Stimulated activated naive B cell treated with anti-CD40 and anti-IgM and Interleukin-4, amounts not matched to agents 10 μg/mL and 1 μg/mL and 100 μg/mL, for 72 hours (primary cell): ENCODE measurements around the gene BCAR3.

Experiments used
- ATAC-seq, 2 donors: fragments of 150-1000 bp; cut with Tn5 transposase; replicated peaks; 2 replicates each; pipeline ENCODE4 v1.10.0; 2021; ENCODE audit warnings: moderate library complexity in 1 of 2
- DNase-seq: peaks from one replicate; pipeline ENCODE4 v3.0.0; 2021
- H3K27ac Mint-ChIP-seq: one replicate; pipeline ENCODE4 v1.8.0; 2022; ENCODE audit warnings: mild to moderate bottlenecking, mixed read lengths
- H3K27me3 Mint-ChIP-seq, 2 donors: one replicate each; pipeline ENCODE4 v1.8.0; 2022; ENCODE audit warnings: mixed read lengths in 2 of 2
- H3K36me3 Mint-ChIP-seq, 2 donors: one replicate each; pipeline ENCODE4 v1.8.0; 2022; ENCODE audit warnings: mixed read lengths in 2 of 2, mild to moderate bottlenecking in 1 of 2
- H3K4me1 Mint-ChIP-seq, 2 donors: one replicate each; pipeline ENCODE4 v1.8.0; 2022; ENCODE audit warnings: mixed read lengths in 2 of 2, mild to moderate bottlenecking in 1 of 2
- H3K4me3 Mint-ChIP-seq, 2 donors: one replicate each; pipeline ENCODE4 v1.8.0; 2022; ENCODE audit warnings: mild to moderate bottlenecking in 2 of 2, mixed read lengths in 2 of 2, moderate library complexity in 1 of 2
- H3K9me3 Mint-ChIP-seq, 2 donors: one replicate each; pipeline ENCODE4 v1.8.0; 2022; ENCODE audit warnings: mixed read lengths in 2 of 2, mild to moderate bottlenecking in 1 of 2

The BCAR3 gene

GRCh38 chr1:93714356-93714755 is 32.7 kb upstream of the BCAR3 start:
- no peak for ATAC-seq
- H3K27me3 Mint-ChIP-seq = no peaks in the 10 kb centered on the region
- peaks cover 40 to 61% of the 10 kb centered on the region in 2 donors for H3K4me1 Mint-ChIP-seq
- no peak for DNase-seq
- H3K27ac Mint-ChIP-seq = no peak overlapping the region
- peaks cover 4 to 8% of the 10 kb centered on the region in 2 donors for H3K36me3 Mint-ChIP-seq
- peaks cover 5 to 8% of the 10 kb centered on the region in 2 donors for H3K9me3 Mint-ChIP-seq
- no peak overlapping the region for H3K4me3 Mint-ChIP-seq

- no peaks in the 10 kb centered on the region for H3K27me3 Mint-ChIP-seq
- peaks cover 5 to 8% of the 10 kb centered on the region in 2 donors for H3K9me3 Mint-ChIP-seq
- peaks cover 50 to 71% of the 10 kb centered on the region in 2 donors for H3K4me1 Mint-ChIP-seq
- no peak overlapping the region for H3K27ac Mint-ChIP-seq
- H3K4me3 Mint-ChIP-seq = no peak overlapping the region
- H3K36me3 Mint-ChIP-seq = peaks cover 4 to 8% of the 10 kb centered on the region in 2 donors
- ATAC-seq (no peak), DNase-seq (no peak)
Measured at GRCh38 chr1:93713341-93713740, 31.7 kb upstream of the BCAR3 start.

- Mint-ChIP-seq H3K4me3 (no peak overlapping the region), H3K27me3 (no peaks in the 10 kb centered on the region), H3K27ac (no peak overlapping the region), H3K4me1 (peaks cover 54 to 77% of the 10 kb centered on the region in 2 donors), H3K36me3 (peaks cover 4 to 8% of the 10 kb centered on the region in 2 donors), H3K9me3 (peaks cover 5 to 8% of the 10 kb centered on the region in 2 donors)
- DNase-seq = no peak
- no peak for ATAC-seq
Measured at GRCh38 chr1:93712741-93713140, 31.1 kb upstream of the BCAR3 start.

GRCh38 chr1:93710499-93711453 is 29.1 kb upstream of the BCAR3 start:
- H3K9me3 Mint-ChIP-seq = peaks cover 0 to 1% of the 10 kb centered on the region in 2 donors
- H3K27me3 Mint-ChIP-seq = no peaks in the 10 kb centered on the region
- ATAC-seq (no peak), DNase-seq (no peak)
- no peak overlapping the region for H3K27ac Mint-ChIP-seq
- no peaks in the 10 kb centered on the region for H3K36me3 Mint-ChIP-seq
- peaks cover 53 to 75% of the 10 kb centered on the region in 2 donors for H3K4me1 Mint-ChIP-seq
- no peak overlapping the region for H3K4me3 Mint-ChIP-seq

GRCh38 chr1:93708734-93709481 is 27.3 kb upstream of the BCAR3 start:
- Mint-ChIP-seq H3K27me3 (no peaks in the 10 kb centered on the region), H3K27ac (peak overlapping the region; percentile 99), H3K4me1 (peaks cover 63 to 85% of the 10 kb centered on the region in 2 donors), H3K36me3 (no peaks in the 10 kb centered on the region), H3K9me3 (peaks cover 0 to 1% of the 10 kb centered on the region in 2 donors), H3K4me3 (peak overlapping the region; percentile 76)
- ATAC-seq (peak; percentile 27 to 43), DNase-seq (peak; percentile 26)

- no peaks in the 10 kb centered on the region for H3K36me3 Mint-ChIP-seq
- H3K27ac Mint-ChIP-seq = peak overlapping the region; percentile 99
- peaks cover 64 to 87% of the 10 kb centered on the region in 2 donors for H3K4me1 Mint-ChIP-seq
- DNase-seq (peak; percentile 63), ATAC-seq (peak; percentile 74 to 76)
- H3K9me3 Mint-ChIP-seq = peaks cover 0 to 1% of the 10 kb centered on the region in 2 donors
- peak overlapping the region; percentile 76 for H3K4me3 Mint-ChIP-seq
- no peaks in the 10 kb centered on the region for H3K27me3 Mint-ChIP-seq
Measured at GRCh38 chr1:93707956-93708355, 26.3 kb upstream of the BCAR3 start.

GRCh38 chr1:93705892-93706500 is 24.4 kb upstream of the BCAR3 start:
- H3K27me3 Mint-ChIP-seq = no peaks in the 10 kb centered on the region
- H3K4me1 Mint-ChIP-seq = peaks cover 65 to 90% of the 10 kb centered on the region in 2 donors
- no peak for ATAC-seq
- peaks cover 0 to 1% of the 10 kb centered on the region in 2 donors for H3K9me3 Mint-ChIP-seq
- peaks cover 0 to 6% of the 10 kb centered on the region in 2 donors for H3K36me3 Mint-ChIP-seq
- no peak for DNase-seq
- peak overlapping the region; percentile 79 for H3K27ac Mint-ChIP-seq
- peak overlapping the region in 1 of 2 donors; percentile 48 for H3K4me3 Mint-ChIP-seq

- ATAC-seq = peak; percentile 67 to 73
- Mint-ChIP-seq H3K27ac (peak overlapping the region; percentile 79), H3K27me3 (no peaks in the 10 kb centered on the region), H3K4me1 (peaks cover 61 to 88% of the 10 kb centered on the region in 2 donors), H3K4me3 (peak overlapping the region; percentile 37 to 55), H3K9me3 (no peaks in the 10 kb centered on the region), H3K36me3 (peaks cover 0 to 6% of the 10 kb centered on the region in 2 donors)
- DNase-seq = peak; percentile 78
Measured at GRCh38 chr1:93704052-93704451, 22.4 kb upstream of the BCAR3 start.

- ATAC-seq (peak; percentile 37 to 42), DNase-seq (no peak)
- peaks cover 57 to 84% of the 10 kb centered on the region in 2 donors for H3K4me1 Mint-ChIP-seq
- H3K27me3 Mint-ChIP-seq = no peaks in the 10 kb centered on the region
- H3K27ac Mint-ChIP-seq = peak overlapping the region; percentile 79
- peaks cover 0 to 6% of the 10 kb centered on the region in 2 donors for H3K36me3 Mint-ChIP-seq
- peak overlapping the region; percentile 26 to 33 for H3K4me3 Mint-ChIP-seq
- no peaks in the 10 kb centered on the region for H3K9me3 Mint-ChIP-seq
Measured at GRCh38 chr1:93703643-93704042, 22.0 kb upstream of the BCAR3 start.

GRCh38 chr1:93702828-93703183 is 21.2 kb upstream of the BCAR3 start:
- ATAC-seq (no peak), DNase-seq (no peak)
- H3K4me1 Mint-ChIP-seq = peaks cover 50 to 76% of the 10 kb centered on the region in 2 donors
- H3K4me3 Mint-ChIP-seq = peak overlapping the region; percentile 21 to 22
- H3K36me3 Mint-ChIP-seq = peaks cover 0 to 6% of the 10 kb centered on the region in 2 donors
- H3K27ac Mint-ChIP-seq = peak overlapping the region; percentile 91
- H3K9me3 Mint-ChIP-seq = no peaks in the 10 kb centered on the region
- no peaks in the 10 kb centered on the region for H3K27me3 Mint-ChIP-seq

- DNase-seq (no peak), ATAC-seq (peak in 1 of 2 donors; percentile 6)
- peak overlapping the region; percentile 91 for H3K27ac Mint-ChIP-seq
- H3K9me3 Mint-ChIP-seq = no peaks in the 10 kb centered on the region
- peaks cover 48 to 72% of the 10 kb centered on the region in 2 donors for H3K4me1 Mint-ChIP-seq
- no peaks in the 10 kb centered on the region for H3K27me3 Mint-ChIP-seq
- peak overlapping the region; percentile 28 to 41 for H3K4me3 Mint-ChIP-seq
- peaks cover 0 to 6% of the 10 kb centered on the region in 2 donors for H3K36me3 Mint-ChIP-seq
Measured at GRCh38 chr1:93702111-93702827, 20.6 kb upstream of the BCAR3 start.

GRCh38 chr1:93701629-93702028 is 20.0 kb upstream of the BCAR3 start:
- Mint-ChIP-seq H3K9me3 (no peaks in the 10 kb centered on the region), H3K4me1 (peaks cover 48 to 72% of the 10 kb centered on the region in 2 donors), H3K27ac (peak overlapping the region; percentile 91), H3K27me3 (no peaks in the 10 kb centered on the region), H3K4me3 (peak overlapping the region; percentile 28 to 41), H3K36me3 (peaks cover 0 to 6% of the 10 kb centered on the region in 2 donors)
- ATAC-seq = peak; percentile 32 to 33
- DNase-seq = no peak
